Measurements from ENCODE around the gene DTNA.
"Not testable (repeated sequence)": the region's sequence is repeated elsewhere in the genome, so short reads cannot be mapped to it uniquely, and the experiment has no call there.

DTNA gene

GRCh38 chr18:34726286-34727004 lies 16.3 kb downstream of the DTNA start:
- DNase-seq: no peak

GRCh38 chr18:34729264-34729663 lies 19.2 kb downstream of the DTNA start:
- no peak for DNase-seq

GRCh38 chr18:34729740-34730355 lies 19.8 kb downstream of the DTNA start:
- no peak for DNase-seq

- DNase-seq: no peak
Observed at GRCh38 chr18:34730774-34731173, 20.7 kb downstream of the DTNA start.

GRCh38 chr18:34734056-34734455 lies 24.0 kb downstream of the DTNA start:
- DNase-seq: no peak

- DNase-seq: not testable (repeated sequence)
Observed at GRCh38 chr18:34734526-34734925, 24.4 kb downstream of the DTNA start.

GRCh38 chr18:34738175-34738894 lies 28.2 kb downstream of the DTNA start:
- DNase-seq: no peak

GRCh38 chr18:34740101-34740500 lies 30.0 kb downstream of the DTNA start:
- DNase-seq: no peak

GRCh38 chr18:34740724-34741123 lies 30.6 kb downstream of the DTNA start:
- DNase-seq: no peak

GRCh38 chr18:34741401-34741800 lies 31.3 kb downstream of the DTNA start:
- no peak for DNase-seq

- DNase-seq: no peak
Observed at GRCh38 chr18:34742891-34743341, 32.8 kb downstream of the DTNA start.

- no peak for DNase-seq
Observed at GRCh38 chr18:34744569-34744968, 34.5 kb downstream of the DTNA start.

- no peak for DNase-seq
Observed at GRCh38 chr18:34746614-34747013, 36.5 kb downstream of the DTNA start.

- DNase-seq: no peak
Observed at GRCh38 chr18:34749721-34750120, 39.6 kb downstream of the DTNA start.

- DNase-seq: no peak
Observed at GRCh38 chr18:34752056-34752455, 42.0 kb downstream of the DTNA start.

GRCh38 chr18:34754300-34754699 lies 44.2 kb downstream of the DTNA start:
- no peak for DNase-seq

- DNase-seq: no peak
Observed at GRCh38 chr18:34757666-34758065, 47.6 kb downstream of the DTNA start.

GRCh38 chr18:34758378-34758948 lies 48.4 kb downstream of the DTNA start:
- no peak for DNase-seq

- DNase-seq: no peak
Observed at GRCh38 chr18:34760444-34760843, 50.3 kb downstream of the DTNA start.

- no peak for DNase-seq
Observed at GRCh38 chr18:34764451-34764850, 54.4 kb downstream of the DTNA start.

GRCh38 chr18:34767601-34768027 lies 57.5 kb downstream of the DTNA start:
- no peak for DNase-seq

GRCh38 chr18:34771958-34772357 lies 61.9 kb downstream of the DTNA start:
- DNase-seq: no peak

GRCh38 chr18:34772887-34773286 lies 62.8 kb downstream of the DTNA start:
- no peak for DNase-seq

GRCh38 chr18:34773378-34773777 lies 63.3 kb downstream of the DTNA start:
- DNase-seq: no peak

Data from stimulated activated CD4-positive, alpha-beta T cell treated with anti-CD3 and anti-CD28 coated beads, Interleukin-15, amount 100 ng/mL, for 24 hours (primary cell).